Measurements from ENCODE around the gene NALCN.

GRCh38 chr13:101408154-101408553 lies 8.2 kb downstream of the NALCN start:
- TF ChIP-seq POLR2A (IDR thresholded peaks at IDR 0.05; ENCODE audit: low read length) (no peak), GATA1 (IDR thresholded peaks at IDR 0.05; ENCODE audit: low read depth, low read length) (no peak)
